Measurements from ENCODE around the gene IZUMO4.

DNA sequence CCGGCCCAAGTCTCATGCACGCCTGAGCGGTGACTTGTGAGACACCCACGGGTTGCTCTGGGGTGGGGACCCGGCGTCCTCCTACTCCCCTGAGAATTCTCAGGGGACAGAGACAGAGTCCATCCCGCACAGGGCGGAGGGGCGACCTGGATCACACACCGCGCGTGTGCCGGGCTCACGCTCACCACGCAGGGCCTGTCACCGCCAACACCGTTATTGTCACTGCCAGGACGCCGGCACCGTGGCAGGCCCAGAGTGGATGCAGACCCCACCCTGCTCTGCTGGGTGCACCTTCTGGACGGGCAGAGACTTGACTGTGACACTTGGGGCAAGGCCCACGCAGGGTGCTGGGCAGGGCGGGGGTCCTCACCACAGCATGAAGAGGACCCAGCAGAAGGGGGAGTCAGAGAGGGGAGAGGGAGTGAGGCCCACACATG, 16.8 kb upstream of the IZUMO4 start:
- TF ChIP-seq, protein P1, sequence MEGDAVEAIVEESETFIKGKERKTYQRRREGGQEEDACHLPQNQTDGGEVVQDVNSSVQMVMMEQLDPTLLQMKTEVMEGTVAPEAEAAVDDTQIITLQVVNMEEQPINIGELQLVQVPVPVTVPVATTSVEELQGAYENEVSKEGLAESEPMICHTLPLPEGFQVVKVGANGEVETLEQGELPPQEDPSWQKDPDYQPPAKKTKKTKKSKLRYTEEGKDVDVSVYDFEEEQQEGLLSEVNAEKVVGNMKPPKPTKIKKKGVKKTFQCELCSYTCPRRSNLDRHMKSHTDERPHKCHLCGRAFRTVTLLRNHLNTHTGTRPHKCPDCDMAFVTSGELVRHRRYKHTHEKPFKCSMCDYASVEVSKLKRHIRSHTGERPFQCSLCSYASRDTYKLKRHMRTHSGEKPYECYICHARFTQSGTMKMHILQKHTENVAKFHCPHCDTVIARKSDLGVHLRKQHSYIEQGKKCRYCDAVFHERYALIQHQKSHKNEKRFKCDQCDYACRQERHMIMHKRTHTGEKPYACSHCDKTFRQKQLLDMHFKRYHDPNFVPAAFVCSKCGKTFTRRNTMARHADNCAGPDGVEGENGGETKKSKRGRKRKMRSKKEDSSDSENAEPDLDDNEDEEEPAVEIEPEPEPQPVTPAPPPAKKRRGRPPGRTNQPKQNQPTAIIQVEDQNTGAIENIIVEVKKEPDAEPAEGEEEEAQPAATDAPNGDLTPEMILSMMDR (IDR thresholded peaks at IDR 0.05; ENCODE audit: borderline replicate concordance, extremely low read depth, low read length, poor library complexity, severe bottlenecking), result no peak
- TF ChIP-seq EZH2 (IDR thresholded peaks at IDR 0.05; ENCODE audit: borderline replicate concordance, low read depth, low read length, severe bottlenecking), result no peak
